ENCODE results near the gene ATAD1.

The ATAD1 gene

DNA sequence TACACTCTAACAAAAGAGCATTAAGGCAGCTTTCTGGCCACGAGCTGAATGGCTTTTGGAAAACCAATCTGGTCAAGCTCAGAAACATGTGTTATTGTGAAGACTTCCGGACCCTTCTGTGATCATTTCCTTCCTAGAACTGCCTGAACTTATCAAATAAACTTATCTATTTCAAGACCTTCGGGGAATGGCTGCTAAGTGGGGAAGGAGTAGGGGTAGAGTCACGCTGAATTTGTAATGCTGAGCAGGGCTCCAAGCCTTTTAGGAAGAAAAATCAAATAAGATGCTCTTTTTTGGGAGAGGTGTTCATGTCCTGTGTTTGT is 101.7 kb downstream of the ATAD1 start:
- H3F3A ChIP-seq (ENCODE audit: low read depth) = no peaks in the 10 kb centered on the region
- TF ChIP-seq, protein P1, sequence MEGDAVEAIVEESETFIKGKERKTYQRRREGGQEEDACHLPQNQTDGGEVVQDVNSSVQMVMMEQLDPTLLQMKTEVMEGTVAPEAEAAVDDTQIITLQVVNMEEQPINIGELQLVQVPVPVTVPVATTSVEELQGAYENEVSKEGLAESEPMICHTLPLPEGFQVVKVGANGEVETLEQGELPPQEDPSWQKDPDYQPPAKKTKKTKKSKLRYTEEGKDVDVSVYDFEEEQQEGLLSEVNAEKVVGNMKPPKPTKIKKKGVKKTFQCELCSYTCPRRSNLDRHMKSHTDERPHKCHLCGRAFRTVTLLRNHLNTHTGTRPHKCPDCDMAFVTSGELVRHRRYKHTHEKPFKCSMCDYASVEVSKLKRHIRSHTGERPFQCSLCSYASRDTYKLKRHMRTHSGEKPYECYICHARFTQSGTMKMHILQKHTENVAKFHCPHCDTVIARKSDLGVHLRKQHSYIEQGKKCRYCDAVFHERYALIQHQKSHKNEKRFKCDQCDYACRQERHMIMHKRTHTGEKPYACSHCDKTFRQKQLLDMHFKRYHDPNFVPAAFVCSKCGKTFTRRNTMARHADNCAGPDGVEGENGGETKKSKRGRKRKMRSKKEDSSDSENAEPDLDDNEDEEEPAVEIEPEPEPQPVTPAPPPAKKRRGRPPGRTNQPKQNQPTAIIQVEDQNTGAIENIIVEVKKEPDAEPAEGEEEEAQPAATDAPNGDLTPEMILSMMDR (conservative IDR thresholded peaks at IDR 0.05; ENCODE audit: low read length) = no peak
- TF ChIP-seq EZH2phosphoT487 (IDR thresholded peaks at IDR 0.05; ENCODE audit: borderline replicate concordance) = no peak

DNA sequence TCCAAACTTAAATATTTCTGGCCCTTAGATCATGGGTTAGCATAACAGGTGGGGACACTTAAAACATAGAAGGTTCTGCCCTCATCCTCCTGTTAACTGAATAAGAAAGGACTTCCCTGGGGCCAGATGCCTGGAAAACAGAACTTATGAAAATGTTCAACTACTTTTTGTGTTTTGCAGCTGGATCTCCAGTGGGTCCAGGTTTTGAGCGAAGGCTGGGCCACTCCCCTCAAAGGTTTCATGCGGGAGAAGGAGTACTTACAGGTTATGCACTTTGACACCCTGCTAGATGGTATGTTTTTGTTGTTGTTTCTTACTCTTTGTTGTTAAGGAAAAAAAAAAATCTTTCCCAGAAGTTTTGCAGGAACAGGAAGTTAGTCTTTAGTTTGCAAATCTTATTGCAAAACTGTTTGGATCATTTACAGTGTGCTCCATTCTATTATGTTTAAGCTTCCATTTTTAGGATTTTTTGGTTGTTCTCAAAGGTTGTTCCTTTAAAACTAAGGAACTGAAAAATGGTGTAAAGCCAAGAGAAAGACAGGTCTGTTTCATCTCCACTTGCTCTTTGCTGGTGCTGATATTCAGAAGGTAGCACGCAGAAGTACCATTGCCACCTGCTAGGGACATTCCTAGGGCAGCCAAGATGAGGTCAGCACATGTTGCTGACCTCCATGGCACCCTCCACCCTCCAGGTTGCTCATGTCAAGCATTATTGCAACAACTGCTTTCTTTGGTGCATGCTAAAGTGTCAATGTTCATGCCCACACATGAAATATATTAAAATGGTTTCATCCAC is 102.3 kb downstream of the ATAD1 start:
- H2AFZ ChIP-seq (ENCODE audit: low read length) = peak overlapping the region; percentile 5; the same call in 1 of the 2 replicates
- no peaks in the 10 kb centered on the region for H3K9me2 ChIP-seq (replicated peaks; ENCODE audit: low read depth, low read length)
- peak overlapping the region; percentile 0 for H3K4me2 ChIP-seq (ENCODE audit: low read depth, low read length, poor library complexity, severe bottlenecking)
- H3K36me3 ChIP-seq (ENCODE audit: insufficient read depth, low read length) = no peaks in the 10 kb centered on the region
- H3K9ac ChIP-seq (ENCODE audit: low read depth, low read length, poor library complexity, severe bottlenecking) = no peak overlapping the region
- no peaks in the 10 kb centered on the region for H4K20me1 ChIP-seq (ENCODE audit: insufficient read depth, low read length, poor library complexity, severe bottlenecking)
- H3K9me3 ChIP-seq (ENCODE audit: insufficient read depth, low read depth, low read length) = no peaks in the 10 kb centered on the region
- H3K4me1 ChIP-seq (ENCODE audit: insufficient read depth, low read length, poor library complexity, severe bottlenecking) = peaks cover 13% of the 10 kb centered on the region
- no peaks in the 10 kb centered on the region for H3K27me3 ChIP-seq (ENCODE audit: insufficient read depth, low read length, poor library complexity, severe bottlenecking)
- no peak overlapping the region for H3K4me3 ChIP-seq (ENCODE audit: low read length, poor library complexity, severe bottlenecking)
- TF ChIP-seq, protein P1 (conservative IDR thresholded peaks at IDR 0.05; ENCODE audit: low read length) = no peak
- no peak for TF ChIP-seq EZH2phosphoT487 (IDR thresholded peaks at IDR 0.05; ENCODE audit: borderline replicate concordance)
- no peaks in the 10 kb centered on the region for H3F3A ChIP-seq (ENCODE audit: low read depth)
- no peaks in the 10 kb centered on the region for H3K79me2 ChIP-seq (ENCODE audit: insufficient read depth, low read length)

More for the DNA sequence above, 101.7 kb downstream of the ATAD1 start:
- Histone ChIP-seq H4K20me1 (ENCODE audit: insufficient read depth, low read length, poor library complexity, severe bottlenecking) (no peaks in the 10 kb centered on the region), H3K4me2 (ENCODE audit: low read depth, low read length, poor library complexity, severe bottlenecking) (peak overlapping the region; percentile 0), H3K9me3 (ENCODE audit: insufficient read depth, low read depth, low read length) (no peaks in the 10 kb centered on the region), H3K4me3 (ENCODE audit: low read length, poor library complexity, severe bottlenecking) (no peak overlapping the region), H3K27me3 (ENCODE audit: insufficient read depth, low read length, poor library complexity, severe bottlenecking) (no peaks in the 10 kb centered on the region), H3K79me2 (ENCODE audit: insufficient read depth, low read length) (no peaks in the 10 kb centered on the region), H3K36me3 (ENCODE audit: insufficient read depth, low read length) (no peaks in the 10 kb centered on the region), H3K4me1 (ENCODE audit: insufficient read depth, low read length, poor library complexity, severe bottlenecking) (peaks cover 13% of the 10 kb centered on the region), H3K9me2 (replicated peaks; ENCODE audit: low read depth, low read length) (no peaks in the 10 kb centered on the region), H3K9ac (ENCODE audit: low read depth, low read length, poor library complexity, severe bottlenecking) (no peak overlapping the region), H2AFZ (ENCODE audit: low read length) (peak overlapping the region; percentile 5; the same call in 1 of the 2 replicates)

DNA sequence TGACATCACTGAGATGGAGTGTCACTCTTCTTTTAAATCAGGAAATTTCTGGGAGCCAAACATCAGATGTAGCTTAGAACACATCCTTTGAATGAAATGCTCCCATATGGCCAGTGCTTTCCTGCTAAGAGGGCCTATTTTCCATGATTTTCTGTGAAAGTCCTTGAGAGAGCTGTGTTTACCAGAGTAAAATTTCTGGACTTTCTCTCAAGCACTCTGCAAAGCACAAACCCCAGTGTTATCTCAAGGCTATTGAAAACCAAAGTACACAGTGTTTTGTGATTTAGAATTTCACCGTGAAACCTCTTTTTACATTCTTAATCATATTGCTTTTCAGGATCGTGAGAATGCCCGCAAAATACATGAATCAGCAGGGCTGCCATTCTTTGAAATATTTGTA is 104.3 kb downstream of the ATAD1 start:
- H3K79me2 ChIP-seq (ENCODE audit: insufficient read depth, low read length) = no peaks in the 10 kb centered on the region
- no peaks in the 10 kb centered on the region for H3K9me2 ChIP-seq (replicated peaks; ENCODE audit: low read depth, low read length)
- no peak overlapping the region for H3K4me3 ChIP-seq (ENCODE audit: low read length, poor library complexity, severe bottlenecking)
- H2AFZ ChIP-seq (ENCODE audit: low read length) = no peak overlapping the region
- TF ChIP-seq, protein P1 (conservative IDR thresholded peaks at IDR 0.05; ENCODE audit: low read length) = no peak
- no peak for TF ChIP-seq EZH2phosphoT487 (IDR thresholded peaks at IDR 0.05; ENCODE audit: borderline replicate concordance)
- no peak overlapping the region for H3K9ac ChIP-seq (ENCODE audit: low read depth, low read length, poor library complexity, severe bottlenecking)
- H3K4me1 ChIP-seq (ENCODE audit: insufficient read depth, low read length, poor library complexity, severe bottlenecking) = peaks cover 12% of the 10 kb centered on the region
- no peaks in the 10 kb centered on the region for H4K20me1 ChIP-seq (ENCODE audit: insufficient read depth, low read length, poor library complexity, severe bottlenecking)
- no peaks in the 10 kb centered on the region for H3F3A ChIP-seq (ENCODE audit: low read depth)
- H3K4me2 ChIP-seq (ENCODE audit: low read depth, low read length, poor library complexity, severe bottlenecking) = no peak overlapping the region
- no peaks in the 10 kb centered on the region for H3K27me3 ChIP-seq (ENCODE audit: insufficient read depth, low read length, poor library complexity, severe bottlenecking)
- H3K9me3 ChIP-seq (ENCODE audit: insufficient read depth, low read depth, low read length) = no peaks in the 10 kb centered on the region
- no peaks in the 10 kb centered on the region for H3K36me3 ChIP-seq (ENCODE audit: insufficient read depth, low read length)
